ENCODE measurements around the gene FAM110A.
A peak's percentile ranks its signal among the peaks of the same experiment; 100 is the strongest.
"Not testable (repeated sequence)": the region's sequence is repeated elsewhere in the genome, so short reads cannot be mapped to it uniquely, and the experiment has no call there.

The FAM110A gene

DNA sequence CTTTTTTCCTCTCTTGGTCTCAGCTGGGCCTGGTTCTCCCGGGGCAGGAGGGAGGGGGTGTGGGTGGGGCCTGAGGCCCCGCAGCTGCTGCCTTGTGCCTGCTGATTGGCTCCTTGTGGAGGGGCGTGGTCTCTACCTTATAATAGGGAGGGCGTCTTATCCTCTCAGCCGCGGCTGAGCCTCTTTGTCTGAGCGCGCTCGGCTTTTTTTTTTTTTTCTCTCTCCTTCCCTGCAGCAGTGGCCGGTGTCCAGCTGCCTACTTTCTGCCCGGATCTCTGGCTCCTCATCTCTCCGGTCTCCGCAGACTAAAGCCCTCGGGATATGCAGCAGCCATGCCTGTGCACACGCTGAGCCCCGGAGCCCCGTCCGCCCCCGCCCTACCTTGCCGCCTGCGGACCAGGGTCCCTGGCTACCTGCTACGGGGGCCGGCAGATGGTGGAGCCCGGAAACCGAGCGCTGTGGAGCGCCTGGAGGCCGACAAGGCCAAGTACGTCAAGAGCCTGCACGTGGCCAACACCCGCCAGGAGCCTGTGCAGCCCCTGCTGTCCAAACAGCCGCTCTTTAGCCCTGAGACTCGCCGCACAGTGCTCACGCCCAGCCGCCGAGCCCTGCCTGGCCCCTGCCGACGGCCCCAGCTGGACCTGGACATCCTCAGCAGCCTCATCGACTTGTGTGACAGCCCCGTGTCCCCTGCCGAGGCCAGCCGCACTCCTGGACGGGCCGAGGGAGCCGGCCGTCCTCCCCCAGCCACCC is 11.1 kb downstream of the FAM110A start:
- peak; percentile 93 for DNase-seq (ENCODE audit: low spot score)

DNA sequence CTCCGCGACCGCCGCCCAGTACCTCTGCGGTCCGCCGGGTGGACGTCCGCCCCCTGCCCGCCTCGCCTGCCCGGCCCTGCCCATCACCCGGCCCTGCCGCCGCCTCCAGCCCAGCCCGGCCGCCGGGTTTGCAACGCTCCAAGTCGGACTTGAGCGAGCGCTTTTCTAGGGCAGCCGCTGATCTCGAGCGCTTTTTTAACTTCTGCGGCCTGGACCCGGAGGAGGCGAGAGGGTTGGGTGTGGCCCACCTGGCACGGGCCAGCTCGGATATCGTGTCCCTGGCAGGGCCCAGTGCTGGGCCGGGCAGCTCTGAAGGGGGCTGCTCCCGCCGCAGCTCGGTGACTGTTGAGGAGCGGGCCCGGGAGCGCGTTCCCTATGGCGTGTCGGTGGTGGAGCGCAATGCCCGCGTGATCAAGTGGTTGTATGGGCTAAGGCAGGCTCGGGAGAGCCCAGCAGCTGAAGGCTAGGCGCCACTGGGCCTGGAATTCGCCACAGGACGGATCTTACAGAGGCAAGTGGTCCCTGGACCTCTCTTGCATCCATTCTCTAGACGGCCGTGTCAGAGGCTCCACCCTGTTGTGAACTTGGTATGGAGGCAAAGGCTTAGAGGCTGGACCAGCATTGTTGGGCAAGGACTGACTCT is 11.8 kb downstream of the FAM110A start:
- DNase-seq (ENCODE audit: low spot score), result no peak

DNA sequence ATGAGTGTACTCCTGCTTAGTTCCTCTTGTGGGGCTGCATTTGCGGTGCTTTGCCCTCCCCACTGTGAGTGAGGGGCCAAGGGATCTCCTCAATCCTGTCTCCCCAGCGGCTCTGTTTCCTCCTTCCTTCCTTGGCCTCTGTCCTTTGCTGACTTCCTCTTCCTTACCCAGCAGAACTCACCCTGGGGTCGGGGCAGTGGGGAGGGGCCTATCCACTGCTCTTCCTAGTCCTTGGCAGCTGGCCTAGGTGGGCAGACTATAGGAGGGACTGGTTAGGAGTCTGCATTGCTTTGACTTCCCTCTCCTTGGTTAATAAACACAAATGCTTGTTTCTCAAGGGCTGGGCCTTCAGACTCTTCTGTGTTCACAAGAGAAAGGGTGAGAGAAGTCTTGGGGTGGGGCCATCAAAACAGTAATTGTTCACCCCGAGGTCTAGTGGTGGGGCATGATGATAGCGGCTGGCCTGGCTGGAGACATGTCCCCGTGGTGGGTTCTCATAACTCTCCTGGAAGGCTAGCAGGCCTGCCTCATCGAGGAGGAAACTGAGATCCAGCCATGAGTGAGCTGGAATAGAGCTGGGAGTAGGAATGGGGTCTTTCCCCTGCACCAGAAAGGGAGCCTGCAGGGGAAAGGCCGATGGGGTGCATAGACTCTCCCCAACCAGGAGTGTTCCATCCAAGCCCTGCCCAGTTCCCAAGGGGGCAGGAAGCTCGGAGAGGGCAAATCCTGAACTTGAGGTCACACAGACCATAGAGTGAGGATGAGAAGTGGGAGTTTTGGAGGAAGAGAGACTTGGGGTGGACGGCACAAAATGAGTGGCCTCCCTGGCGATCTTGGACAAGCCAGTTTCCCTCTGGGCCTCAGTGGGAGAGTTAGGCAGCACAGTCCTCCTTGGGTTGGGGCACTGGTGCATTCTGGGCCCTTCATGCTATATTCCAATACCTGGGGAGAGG is 12.7 kb downstream of the FAM110A start:
- DNase-seq (ENCODE audit: low spot score), result no peak

DNA sequence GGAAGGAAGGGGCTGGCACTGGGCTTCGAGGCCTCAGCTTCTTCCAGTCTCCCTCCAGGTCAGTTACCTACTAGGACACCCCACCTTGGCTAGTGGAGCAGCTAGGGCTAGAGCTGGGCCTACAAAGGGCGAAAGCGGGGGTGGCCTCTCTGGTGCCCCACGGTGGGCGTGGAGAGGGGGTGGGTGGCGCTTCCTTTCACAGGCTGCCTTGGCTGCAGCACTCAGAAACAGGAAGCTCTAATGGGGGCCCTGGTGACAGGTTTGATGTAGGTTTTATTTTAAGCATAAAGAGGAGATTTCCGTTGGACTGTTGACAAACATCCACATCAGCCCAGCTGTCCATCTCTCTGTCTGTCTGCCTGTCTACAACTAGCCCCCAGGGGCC is 13.4 kb downstream of the FAM110A start:
- peak; percentile 59 for DNase-seq (ENCODE audit: low spot score)

DNA sequence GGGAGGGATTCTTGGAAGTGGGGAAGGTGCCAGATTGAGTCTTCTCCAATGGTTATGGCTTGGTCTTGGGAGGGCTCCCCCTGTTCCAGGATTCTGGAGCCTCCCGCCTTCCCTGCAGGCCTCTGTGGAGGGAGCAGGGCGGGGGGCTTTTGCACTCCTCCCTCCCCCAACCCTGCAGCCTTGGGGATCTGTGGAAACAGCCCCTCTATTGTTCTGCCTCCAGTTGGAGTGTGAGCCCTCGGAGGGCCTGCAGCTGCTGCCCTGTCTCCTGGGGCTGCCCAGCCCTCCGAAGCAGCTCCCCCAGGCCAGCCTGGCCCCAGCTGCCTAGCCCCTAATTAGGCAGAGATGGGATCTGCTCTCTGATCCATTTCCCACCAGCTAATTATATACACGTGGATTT is 14.7 kb downstream of the FAM110A start:
- DNase-seq (ENCODE audit: low spot score), result no peak

DNA sequence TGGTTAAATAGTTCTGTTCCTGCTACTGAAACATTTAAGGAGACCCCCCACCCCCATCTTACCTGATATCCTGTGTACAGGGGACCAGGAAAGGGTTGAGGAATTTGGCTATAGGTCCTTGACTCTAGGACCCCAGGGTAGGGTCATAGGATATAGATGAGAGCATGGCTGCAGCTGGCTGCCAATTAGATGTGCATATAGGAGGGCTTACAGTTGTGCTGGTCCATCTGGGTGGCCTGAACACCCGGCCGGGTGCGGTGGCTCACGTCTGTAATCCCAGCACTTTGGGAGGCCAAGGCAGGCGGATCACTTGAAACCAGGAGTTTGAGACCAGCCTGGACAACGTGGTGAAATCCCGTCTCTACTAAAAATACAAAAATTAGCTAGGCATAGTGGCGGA is 15.2 kb downstream of the FAM110A start:
- not testable (repeated sequence) for DNase-seq (ENCODE audit: low spot score)

DNA sequence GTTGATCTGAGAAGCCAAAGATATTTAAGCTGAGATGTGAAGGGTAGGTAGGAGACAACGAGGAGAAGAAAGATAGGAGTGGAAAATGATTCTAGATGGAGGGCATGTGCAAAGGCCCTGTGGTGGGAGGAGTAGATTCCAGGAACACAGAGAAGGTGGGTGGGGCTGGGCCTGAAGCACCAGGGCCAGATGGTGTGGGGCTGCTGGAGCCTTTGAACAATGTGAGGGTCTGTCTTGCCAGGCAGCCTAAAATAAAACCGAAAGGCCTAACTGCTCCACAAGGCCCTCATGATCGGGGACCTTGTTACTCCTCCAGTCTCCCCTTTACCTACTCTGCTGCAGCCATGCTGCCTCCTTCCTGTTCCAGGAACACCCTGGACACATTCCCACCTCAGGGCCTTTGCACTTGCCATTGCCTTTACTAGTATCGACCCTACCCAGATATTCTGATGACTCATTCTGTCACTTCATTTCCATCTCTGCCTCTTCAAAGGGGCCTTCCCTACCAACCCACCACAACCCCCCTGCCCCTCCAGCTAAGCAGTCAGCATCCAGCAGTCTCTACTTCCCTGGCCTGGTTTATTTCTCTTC is 20.0 kb downstream of the FAM110A start:
- DNase-seq (ENCODE audit: low spot score), result no peak

DNA sequence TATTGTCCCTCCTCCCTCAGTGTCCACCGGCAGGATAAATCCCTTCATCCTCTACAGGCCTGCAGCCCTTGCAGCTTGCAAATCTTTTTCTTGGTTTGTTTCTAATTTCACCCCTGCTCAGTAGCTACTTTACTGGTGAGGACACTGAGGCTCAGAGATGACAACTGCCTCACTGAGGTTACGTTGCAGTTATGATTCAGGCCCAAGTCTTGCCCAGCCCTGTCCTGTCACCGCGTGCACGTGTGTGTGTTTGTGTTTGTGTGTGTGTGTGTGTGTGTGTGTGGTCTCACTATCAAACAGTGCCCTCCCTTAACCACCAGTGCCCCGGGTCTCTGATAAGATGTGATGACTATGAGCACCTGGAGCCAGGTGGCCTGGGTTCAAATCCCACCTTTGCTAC is 21.1 kb downstream of the FAM110A start:
- DNase-seq (ENCODE audit: low spot score), result no peak

DNA sequence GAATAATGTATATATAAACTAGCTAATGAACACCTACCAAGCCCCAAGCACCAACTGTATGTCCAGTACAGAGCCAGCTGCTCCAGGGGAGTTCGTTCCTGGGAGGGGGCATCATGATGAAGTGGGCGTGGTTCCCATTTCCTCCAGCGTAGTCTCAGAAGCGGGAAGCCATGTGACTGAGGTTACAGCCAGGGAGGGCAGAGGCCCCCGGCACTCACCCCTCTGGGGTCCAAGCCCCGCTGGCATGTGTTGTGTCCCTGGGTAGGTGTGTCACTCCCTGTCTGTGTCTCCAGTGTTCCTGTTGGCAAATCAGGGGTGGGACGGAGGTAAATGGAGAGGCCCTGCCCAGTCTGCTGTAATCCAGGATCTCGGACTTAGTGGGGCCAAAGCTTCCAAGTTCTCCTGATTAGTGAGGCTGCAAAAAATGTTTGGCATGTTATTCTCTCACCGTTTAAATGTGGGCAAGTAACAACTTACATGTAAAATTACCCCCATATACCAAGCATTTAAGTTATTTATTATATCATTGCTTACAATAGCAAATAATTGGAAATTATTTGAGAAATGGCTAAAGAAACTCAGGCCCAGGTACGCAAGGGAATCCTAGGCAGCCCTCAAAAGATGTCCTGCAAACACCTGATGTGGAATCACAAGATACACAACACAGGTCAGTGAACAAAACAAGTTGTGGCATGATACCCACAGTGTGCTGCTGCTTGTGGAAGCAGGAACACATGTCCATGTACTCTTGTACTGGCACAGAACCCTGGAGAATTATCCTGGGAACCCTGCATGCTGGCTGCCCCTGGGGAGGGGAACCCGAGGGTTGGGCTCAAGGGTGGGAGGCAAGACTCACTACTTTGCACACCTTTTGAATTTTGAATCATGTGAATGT is 22.2 kb downstream of the FAM110A start:
- DNase-seq (ENCODE audit: low spot score), result no peak

DNA sequence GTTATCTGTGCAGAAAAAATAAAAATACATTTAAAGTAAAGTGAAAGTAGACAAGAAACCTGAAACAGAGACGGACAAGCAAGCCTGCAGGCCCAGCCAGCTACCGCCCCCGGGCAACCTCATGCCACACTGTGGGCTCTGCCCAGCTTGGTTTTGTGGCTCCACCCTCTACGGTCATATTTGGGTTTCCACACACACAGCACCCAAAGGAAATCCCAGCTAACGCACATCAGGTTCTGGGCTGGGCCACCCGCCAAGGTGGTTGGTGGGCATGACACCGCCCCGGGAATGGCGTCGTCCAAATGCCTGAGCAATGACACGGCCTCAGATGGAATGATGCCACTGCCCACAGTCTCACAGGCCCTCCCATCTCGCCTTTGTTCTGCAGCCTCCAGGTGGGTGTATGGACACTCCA is 22.9 kb downstream of the FAM110A start:
- peak; percentile 49 for DNase-seq (ENCODE audit: low spot score)

DNA sequence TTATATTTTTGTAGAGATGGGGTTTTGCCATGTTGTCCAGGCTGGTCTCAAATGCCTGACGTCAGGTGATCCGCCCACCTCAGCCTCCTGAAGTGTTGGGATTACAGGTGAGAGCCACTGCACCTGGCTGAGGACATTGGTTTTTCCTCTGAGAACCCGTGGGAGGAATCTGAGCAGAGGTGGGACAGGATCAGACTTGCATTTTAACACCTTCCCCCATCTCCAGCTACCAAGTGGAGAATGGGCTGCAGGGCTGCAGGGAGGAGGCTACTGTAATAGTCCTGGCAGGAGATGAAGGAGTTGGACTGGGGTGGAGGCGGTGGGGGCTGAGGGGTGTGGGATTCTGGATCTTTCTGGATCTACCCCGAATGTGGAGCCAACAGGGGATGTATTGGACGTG is 24.5 kb downstream of the FAM110A start:
- DNase-seq (ENCODE audit: low spot score), result no peak

DNA sequence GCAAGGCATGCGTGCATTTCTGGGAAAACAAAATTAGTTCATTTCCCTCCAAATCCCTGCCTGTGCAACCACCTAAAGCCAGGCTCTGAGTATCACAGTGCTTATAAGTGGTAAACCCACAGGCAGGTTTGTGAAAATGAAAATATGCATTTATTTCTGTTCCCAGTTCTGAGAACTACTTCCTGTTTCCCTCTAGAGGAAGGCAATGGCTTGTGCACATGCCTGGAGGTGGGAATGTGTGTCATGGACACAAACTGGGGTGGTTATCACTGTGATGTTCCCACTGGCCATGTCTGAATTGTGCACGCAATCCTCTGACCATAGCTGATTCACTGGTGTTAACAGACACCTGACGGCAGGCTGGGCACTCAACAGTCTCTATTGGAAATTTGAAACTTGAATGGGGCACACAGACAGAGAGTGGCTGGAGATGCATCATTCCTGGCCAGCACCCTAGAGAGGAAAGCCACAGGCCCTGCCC is 26.3 kb downstream of the FAM110A start:
- DNase-seq (ENCODE audit: low spot score), result no peak

DNA sequence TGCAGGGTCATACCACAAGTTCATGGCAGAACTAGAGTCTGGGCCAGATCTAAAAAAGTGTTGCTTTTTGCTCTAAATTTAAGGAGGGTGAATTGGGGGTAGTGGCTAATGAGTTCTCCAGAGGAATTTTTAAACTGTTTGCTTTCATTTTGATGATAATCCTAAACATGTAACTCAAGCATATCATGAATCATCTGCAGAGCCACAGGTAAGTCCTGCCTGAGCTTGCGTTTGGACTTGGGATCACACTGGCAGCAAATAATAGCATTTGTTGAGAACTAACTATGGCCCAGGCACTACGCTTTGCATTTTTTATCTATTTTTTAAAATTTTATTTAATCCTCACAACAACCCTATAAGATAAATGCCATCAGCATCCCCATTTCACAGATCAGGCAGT is 27.4 kb downstream of the FAM110A start:
- no peak for DNase-seq (ENCODE audit: low spot score)

DNA sequence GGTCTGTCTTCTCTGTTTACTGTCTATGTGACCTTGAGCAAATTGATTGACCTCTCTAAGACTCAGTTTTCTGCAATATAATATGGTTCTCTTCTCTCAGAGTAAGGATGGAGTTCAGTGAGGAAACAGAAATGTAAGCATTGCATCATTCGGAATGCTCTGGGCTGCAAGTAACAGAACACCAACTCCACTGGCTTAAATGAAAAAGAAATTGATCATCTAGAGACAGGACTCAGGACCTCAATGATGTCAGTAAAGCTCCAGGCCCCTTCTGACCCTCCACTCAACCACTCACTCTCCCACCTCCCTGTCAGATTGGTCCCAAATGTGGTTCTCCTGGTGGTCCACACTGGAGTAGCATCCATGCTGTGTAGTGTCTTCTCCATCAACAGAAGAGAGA is 31.9 kb downstream of the FAM110A start:
- DNase-seq (ENCODE audit: low spot score), result no peak

DNA sequence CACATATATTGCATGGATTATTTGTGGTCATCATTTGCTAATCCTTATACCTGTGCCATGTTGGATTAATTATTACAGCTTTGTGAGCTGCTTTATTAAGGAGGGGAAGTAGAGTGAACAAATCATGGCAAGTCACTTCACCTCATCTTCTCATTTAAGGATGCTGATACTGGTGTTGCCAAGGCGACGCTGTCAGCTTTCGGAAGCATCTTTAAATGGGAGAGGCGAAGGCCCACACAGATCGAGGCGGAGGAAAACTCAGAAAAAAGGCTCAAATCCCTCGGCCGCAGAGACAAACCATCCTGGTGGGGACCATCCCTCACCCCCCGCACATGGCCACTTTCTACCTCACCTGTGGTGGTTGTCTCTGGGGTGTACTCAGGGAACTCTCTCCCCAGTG is 34.8 kb downstream of the FAM110A start:
- DNase-seq (ENCODE audit: low spot score), result no peak

DNA sequence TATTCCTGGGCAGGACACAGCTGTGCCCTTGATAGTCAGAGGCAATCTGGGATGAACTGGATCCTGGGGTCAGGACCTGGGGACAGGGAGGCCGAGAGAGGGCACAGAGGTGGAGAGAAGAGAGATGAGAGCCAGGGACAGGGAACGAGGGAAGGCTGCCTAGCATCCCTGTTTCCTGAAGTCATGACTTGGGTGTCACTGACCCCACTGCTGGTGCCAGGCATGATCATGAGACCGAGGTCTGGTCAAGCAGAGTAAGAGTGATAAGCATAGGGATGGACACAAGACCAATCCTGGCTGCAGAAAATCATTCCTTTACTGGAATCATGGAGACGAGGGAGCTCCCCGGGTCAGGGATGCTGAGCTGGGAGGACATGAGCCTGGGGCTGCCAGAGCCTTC is 36.1 kb downstream of the FAM110A start:
- no peak for DNase-seq (ENCODE audit: low spot score)

DNA sequence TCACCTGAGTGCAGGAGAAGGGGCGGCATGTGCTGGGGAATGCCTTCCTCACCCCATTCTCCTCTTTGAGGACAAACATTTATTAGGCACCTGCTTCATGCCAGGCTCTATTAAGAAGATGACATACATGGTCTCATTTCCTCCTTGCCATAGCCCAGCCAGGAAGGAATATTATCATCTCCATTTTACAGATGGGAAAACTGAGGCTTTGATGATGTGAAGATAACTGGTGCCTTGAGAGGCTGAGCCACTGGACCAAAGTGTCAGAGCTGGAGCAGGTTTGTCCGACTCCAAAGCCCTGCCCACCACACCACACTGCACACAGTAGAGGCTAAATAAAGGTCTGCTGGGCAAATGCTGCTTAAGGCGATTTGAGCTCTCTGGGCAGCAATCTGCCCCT is 37.2 kb downstream of the FAM110A start:
- DNase-seq (ENCODE audit: low spot score), result no peak

DNA sequence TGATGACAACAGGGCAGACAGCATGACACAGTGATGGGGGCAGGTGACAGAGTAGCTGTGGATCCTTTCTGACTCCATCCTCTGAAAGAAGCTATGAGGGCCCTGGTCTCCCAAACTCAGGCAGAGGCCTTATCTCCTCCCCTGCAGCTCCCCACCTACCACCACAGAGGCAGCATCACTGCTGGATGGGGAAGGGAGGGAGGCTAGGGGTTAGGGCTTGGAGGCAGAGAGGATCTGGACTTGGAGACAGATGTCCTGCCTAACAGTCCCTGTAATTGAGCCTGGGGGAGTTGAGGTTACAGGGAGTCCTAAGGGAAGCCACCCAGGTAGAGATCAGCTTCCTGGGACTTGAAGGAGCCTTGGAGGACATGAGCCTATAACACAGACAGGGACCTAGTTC is 37.9 kb downstream of the FAM110A start:
- no peak for DNase-seq (ENCODE audit: low spot score)

DNA sequence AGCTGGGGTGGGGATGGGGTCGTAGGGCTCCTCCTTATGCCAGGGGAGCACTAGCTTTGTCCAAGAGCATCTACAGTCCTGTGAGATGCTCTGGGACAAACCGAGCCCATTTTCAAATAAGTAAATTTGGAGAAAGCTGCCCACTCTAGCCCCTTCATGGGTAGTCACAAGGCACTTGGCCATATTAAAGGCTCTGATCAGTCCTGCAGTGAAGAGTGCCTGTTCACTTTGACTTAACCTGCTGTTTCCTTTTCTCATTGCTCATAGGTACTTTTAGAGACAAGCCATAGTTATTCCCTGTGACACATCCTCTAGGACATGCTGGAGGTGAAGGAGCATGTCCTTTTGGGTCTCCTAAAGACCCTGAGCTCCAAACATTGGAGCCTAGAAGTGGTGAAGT is 38.4 kb downstream of the FAM110A start:
- DNase-seq (ENCODE audit: low spot score), result no peak

DNA sequence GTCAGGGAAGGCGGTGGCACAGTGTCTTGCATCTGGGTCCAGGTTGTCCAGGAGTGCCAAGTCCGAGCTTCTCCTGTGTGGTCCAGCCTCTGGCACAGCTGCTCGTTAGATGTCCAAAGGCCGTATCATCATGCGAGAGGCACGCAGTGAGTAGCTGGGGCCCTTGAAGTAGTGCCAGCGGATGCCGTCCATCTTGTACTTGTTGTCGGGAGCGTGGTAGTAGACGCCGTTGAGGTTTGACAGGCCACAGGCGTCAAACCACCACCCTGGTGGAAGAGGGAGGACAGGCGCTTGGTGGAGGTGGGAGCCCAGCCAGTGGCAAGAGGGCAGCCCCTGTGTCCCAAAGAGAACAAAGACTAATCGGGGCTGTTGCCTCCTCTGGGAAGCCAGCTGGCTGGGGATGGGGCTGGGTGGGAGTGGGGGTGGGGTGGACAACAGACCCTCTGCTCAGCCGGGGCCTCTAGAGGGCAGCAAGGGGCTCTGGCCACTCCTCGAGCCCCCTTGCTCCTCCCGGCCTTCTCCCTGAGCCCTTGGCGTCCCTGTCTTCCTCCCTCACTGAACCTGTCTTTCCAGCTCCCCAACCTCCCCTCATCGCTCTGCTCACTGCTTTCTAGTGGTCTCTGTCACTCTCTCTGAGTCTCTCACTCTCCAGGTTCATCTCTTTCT is 39.5 kb downstream of the FAM110A start:
- DNase-seq (ENCODE audit: low spot score), result no peak
